T-helper 2 cell treated with Interferon-gamma antibody and Interleukin-4, amounts not matched to agents 5 μg/mL and 100 μg/mL, for 36 hours (primary cell): ENCODE measurements around the gene ENO2.
"Not testable (repeated sequence)": the region's sequence is repeated elsewhere in the genome, so short reads cannot be mapped to it uniquely, and the experiment has no call there.

Source experiments
- DNase-seq: peaks from one replicate; pipeline ENCODE4 v3.0.0; 2021; ENCODE audit warnings: low spot score
- H3K27ac Mint-ChIP-seq: one replicate; pipeline ENCODE4 v1.8.0; 2021; ENCODE audit warnings: mild to moderate bottlenecking, mixed read lengths
- H3K27me3 Mint-ChIP-seq: one replicate; pipeline ENCODE4 v1.8.0; 2021; ENCODE audit warnings: low read depth, mixed read lengths
- H3K36me3 Mint-ChIP-seq: one replicate; pipeline ENCODE4 v1.8.0; 2021; ENCODE audit warnings: low read depth, mixed read lengths
- H3K4me1 Mint-ChIP-seq: one replicate; pipeline ENCODE4 v1.8.0; 2021; ENCODE audit warnings: low read depth, mixed read lengths
- H3K4me3 Mint-ChIP-seq: one replicate; pipeline ENCODE4 v1.8.0; 2022; ENCODE audit warnings: mild to moderate bottlenecking, moderate library complexity, mixed read lengths
- H3K9me3 Mint-ChIP-seq: one replicate; pipeline ENCODE4 v1.8.0; 2021; ENCODE audit warnings: mixed read lengths

Gene ENO2

DNA sequence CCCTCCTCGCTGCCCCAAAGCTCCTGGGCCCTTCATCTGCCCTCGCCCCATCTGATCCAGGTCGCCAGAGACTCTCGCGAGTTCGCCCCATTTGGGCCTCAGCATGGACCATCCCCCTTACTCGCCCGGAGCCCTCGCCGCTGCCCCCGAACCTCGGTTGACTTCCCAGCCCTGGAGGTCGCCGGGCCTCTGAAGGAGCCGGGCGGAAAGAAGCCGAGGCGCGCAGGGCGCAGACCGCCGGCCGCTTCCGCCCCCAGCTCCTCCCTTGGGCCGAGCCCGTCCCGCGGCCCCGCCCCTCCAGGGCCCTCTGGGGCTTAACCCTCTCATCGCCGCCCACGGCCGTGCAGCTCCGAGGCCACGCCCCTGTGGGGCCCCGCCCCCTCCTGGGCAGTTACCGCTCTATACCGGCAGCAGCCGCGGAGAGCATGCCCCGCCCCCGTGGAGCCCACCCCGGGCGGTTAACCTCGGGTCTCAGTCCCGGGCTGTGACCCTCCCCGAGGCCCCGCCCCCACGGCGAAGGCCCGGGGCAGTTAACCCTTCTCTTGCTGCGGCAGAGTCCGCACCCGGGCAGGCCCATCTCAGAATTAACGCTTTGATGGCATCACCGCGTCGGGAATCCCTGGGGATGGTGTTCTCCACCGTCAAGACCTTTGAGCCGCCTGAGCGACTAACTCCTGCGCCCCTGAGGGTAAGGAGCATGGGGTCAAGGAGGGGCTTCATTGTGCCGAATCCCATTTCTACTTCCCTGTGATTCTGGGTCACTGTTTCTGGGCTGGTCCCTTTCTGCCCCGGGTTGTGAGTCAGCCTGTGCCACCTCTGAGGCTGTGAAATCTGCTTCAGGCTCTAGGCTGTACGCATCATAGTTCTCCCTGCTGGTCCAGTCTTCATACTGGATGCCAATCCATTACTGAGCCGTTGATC, 41.0 kb upstream of the ENO2 start, which contains the start of gene SPSB2:
SPSB2 (minus strand) TSS at position 210 of the 921 bp plus-strand sequence. CDS start 402 bp downstream, outside the sequence.
- peaks cover 50% of the 10 kb centered on the region for H3K36me3 Mint-ChIP-seq
- H3K27ac Mint-ChIP-seq: peak within 1 kb of the TSS; percentile 88
- no peaks in the 10 kb centered on the region for H3K27me3 Mint-ChIP-seq
- DNase-seq: peak; percentile 99
- peaks cover 45% of the 10 kb centered on the region for H3K4me1 Mint-ChIP-seq
- H3K9me3 Mint-ChIP-seq: no peaks in the 10 kb centered on the region
- H3K4me3 Mint-ChIP-seq: peak within 1 kb of the TSS; percentile 93

DNA sequence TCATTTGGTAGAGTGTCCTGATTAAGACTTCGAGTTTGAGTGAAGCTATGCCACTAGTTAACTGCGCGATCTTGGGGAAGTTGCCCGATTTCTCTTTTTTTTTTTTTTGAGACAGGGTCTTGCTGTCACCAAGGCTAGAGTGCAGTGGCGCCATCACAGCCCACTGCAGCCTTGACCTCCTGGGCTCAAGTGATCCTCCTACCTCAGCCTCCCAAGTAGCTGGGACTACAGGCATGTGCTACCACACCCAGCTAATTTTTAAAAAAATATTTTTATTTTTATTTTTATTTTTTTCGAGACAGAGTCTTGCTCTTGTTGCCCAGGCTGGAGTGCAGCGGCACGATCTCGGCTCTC, 40.4 kb upstream of the ENO2 start:
- peak overlapping the region; percentile 82 for H3K27ac Mint-ChIP-seq
- H3K27me3 Mint-ChIP-seq, DNase-seq, H3K9me3 Mint-ChIP-seq: not testable (repeated sequence)
- H3K4me1 Mint-ChIP-seq: peaks cover 39% of the 10 kb centered on the region
- peak overlapping the region; percentile 93 for H3K4me3 Mint-ChIP-seq
- peaks cover 46% of the 10 kb centered on the region for H3K36me3 Mint-ChIP-seq

- H3K9me3 Mint-ChIP-seq, H3K4me3 Mint-ChIP-seq, H3K27me3 Mint-ChIP-seq, DNase-seq, H3K27ac Mint-ChIP-seq, H3K4me1 Mint-ChIP-seq: not testable (repeated sequence)
- peaks cover 28% of the 10 kb centered on the region for H3K36me3 Mint-ChIP-seq
Measured at GRCh38 chr12:6879824-6880223, 34.6 kb upstream of the ENO2 start.

DNA sequence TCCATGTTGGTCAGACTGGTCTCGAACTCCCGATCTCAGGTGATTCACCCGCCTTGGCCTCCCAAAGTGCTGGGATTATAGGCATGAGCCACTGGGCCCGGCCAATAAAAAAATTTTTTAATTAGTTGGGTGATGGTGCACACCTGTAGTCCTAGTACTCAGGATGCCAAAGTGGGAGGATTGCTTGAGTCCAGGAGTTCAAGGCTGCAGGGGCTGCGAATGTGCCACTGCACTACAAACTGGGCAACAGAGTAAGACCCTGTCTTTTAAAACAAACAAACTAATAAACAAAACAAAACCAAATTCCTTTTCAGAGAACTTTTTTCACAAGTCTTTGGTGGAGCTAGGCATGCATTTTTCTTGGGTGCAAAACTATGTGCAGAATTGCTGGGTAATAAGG, 31.1 kb upstream of the ENO2 start:
- Mint-ChIP-seq H3K36me3 (peaks cover 18% of the 10 kb centered on the region), H3K4me3 (no peak overlapping the region), H3K27me3 (no peaks in the 10 kb centered on the region), H3K4me1 (no peaks in the 10 kb centered on the region), H3K9me3 (no peaks in the 10 kb centered on the region), H3K27ac (no peak overlapping the region)
- no peak for DNase-seq

DNA sequence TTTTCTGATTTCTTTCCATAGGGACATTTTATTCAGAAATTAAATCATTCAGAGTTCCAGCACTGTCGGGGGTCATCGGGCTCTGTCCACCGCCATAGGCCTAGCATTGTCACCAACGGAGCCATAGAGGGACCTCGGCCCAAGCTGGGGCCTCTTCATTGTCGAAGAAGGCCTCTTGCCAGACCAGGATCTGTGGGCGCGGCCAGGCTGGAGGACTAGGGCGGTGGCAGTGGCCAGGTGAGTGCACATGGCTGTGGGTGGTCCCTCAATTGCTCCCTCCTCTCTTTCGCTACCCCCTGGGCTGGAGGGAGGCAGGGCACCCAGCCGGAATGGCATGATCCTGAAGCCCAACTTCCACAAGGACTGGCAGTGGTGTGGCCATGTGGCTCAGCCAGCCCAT, 30.7 kb upstream of the ENO2 start:
- Mint-ChIP-seq H3K9me3 (no peaks in the 10 kb centered on the region), H3K27me3 (no peaks in the 10 kb centered on the region), H3K36me3 (peaks cover 18% of the 10 kb centered on the region), H3K4me1 (no peaks in the 10 kb centered on the region), H3K27ac (no peak overlapping the region), H3K4me3 (no peak overlapping the region)
- DNase-seq: no peak

DNA sequence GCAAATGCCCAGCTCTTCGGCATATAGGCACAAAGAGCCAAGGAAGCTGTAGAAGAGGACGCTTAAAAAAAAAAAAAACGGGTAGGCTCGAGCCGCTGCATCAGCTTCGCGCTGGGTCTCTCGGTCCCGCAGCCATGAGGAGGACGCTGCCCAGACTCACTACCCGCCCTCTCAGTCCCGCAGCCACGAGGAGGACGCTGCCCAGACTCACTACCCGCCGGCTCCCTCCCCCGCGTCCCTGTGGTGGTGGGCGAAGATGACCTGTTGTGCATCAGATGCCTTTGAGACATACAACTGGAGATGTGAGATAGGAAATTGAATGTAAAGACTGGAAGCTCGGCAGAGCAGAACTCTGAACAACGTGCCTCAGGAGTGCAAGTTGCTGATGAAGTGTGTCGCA, 29.8 kb upstream of the ENO2 start:
- peaks cover 15% of the 10 kb centered on the region for H3K36me3 Mint-ChIP-seq
- H3K27ac Mint-ChIP-seq: no peak overlapping the region
- H3K4me3 Mint-ChIP-seq: no peak overlapping the region
- no peaks in the 10 kb centered on the region for H3K9me3 Mint-ChIP-seq
- no peaks in the 10 kb centered on the region for H3K4me1 Mint-ChIP-seq
- no peaks in the 10 kb centered on the region for H3K27me3 Mint-ChIP-seq
- no peak for DNase-seq

- H3K27me3 Mint-ChIP-seq: not testable (repeated sequence)
Measured at GRCh38 chr12:6886206-6886999, 28.0 kb upstream of the ENO2 start.

DNA sequence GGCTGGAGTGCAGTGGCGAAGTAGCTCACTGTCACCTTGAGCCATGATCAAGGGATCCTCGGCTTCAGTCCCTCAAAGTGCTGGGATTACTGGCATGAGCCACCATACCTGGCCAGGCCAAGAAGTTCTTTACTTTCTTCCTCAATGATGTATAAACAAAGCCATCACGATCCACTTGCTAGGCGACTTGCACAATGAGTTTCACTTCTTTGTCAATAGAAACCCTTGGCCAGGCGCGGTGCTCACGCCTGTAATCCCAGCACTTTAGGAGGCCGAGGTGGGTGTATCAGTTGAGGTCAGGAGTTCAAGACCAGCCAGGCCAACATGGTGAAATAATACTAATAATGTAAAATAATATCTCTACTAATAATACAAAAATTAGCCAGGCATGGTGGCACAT, 26.9 kb upstream of the ENO2 start:
- H3K4me3 Mint-ChIP-seq: no peak overlapping the region
- H3K4me1 Mint-ChIP-seq: peaks cover 12% of the 10 kb centered on the region
- peaks cover 14% of the 10 kb centered on the region for H3K36me3 Mint-ChIP-seq
- no peaks in the 10 kb centered on the region for H3K27me3 Mint-ChIP-seq
- H3K9me3 Mint-ChIP-seq: no peaks in the 10 kb centered on the region
- no peak for DNase-seq
- H3K27ac Mint-ChIP-seq: no peak overlapping the region

More at GRCh38 chr12:6886206-6886999, 28.0 kb upstream of the ENO2 start:
- not testable (repeated sequence) for H3K9me3 Mint-ChIP-seq, H3K4me1 Mint-ChIP-seq, H3K27ac Mint-ChIP-seq, DNase-seq, H3K4me3 Mint-ChIP-seq
- peaks cover 17% of the 10 kb centered on the region for H3K36me3 Mint-ChIP-seq

- no peak for DNase-seq
- H3K36me3 Mint-ChIP-seq: peaks cover 11% of the 10 kb centered on the region
- H3K9me3 Mint-ChIP-seq: no peaks in the 10 kb centered on the region
- H3K27me3 Mint-ChIP-seq: no peaks in the 10 kb centered on the region
- H3K4me1 Mint-ChIP-seq: peaks cover 12% of the 10 kb centered on the region
- H3K4me3 Mint-ChIP-seq: no peak overlapping the region
- H3K27ac Mint-ChIP-seq: no peak overlapping the region
Measured at GRCh38 chr12:6888360-6888759, 26.0 kb upstream of the ENO2 start.

DNA sequence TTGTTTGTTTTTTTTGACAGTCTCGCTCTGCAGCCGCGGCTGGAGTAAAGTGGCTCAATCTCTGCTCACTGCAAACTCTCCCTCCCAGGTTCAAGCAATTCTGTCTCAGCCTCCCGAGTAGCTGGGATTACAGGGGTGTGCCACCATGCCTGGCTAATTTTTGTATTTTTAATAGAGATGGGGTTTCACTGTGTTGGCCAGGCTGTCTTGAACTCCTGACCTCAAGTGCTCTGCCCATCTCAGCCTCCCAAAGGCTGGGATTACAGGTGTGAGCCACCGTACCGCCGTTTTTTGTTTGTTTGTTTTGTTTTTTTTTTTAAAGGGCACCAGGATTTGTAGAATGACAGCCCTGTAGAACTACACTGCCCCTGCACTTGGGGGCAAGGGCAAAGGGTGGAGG, 25.6 kb upstream of the ENO2 start:
- H3K27me3 Mint-ChIP-seq, H3K27ac Mint-ChIP-seq: not testable (repeated sequence)
- peaks cover 12% of the 10 kb centered on the region for H3K4me1 Mint-ChIP-seq

GRCh38 chr12:6889775-6890573, 24.4 kb upstream of the ENO2 start:
- peak overlapping the region; percentile 84 for H3K4me3 Mint-ChIP-seq
- H3K27me3 Mint-ChIP-seq, DNase-seq, H3K36me3 Mint-ChIP-seq, H3K9me3 Mint-ChIP-seq: not testable (repeated sequence)
- peaks cover 12% of the 10 kb centered on the region for H3K4me1 Mint-ChIP-seq
- peak overlapping the region; percentile 92 for H3K27ac Mint-ChIP-seq

More for the DNA sequence above, 25.6 kb upstream of the ENO2 start:
- DNase-seq, H3K9me3 Mint-ChIP-seq, H3K4me3 Mint-ChIP-seq: not testable (repeated sequence)
- H3K36me3 Mint-ChIP-seq: peaks cover 10% of the 10 kb centered on the region

GRCh38 chr12:6890789-6891645, 23.4 kb upstream of the ENO2 start:
- H3K4me1 Mint-ChIP-seq: peaks cover 12% of the 10 kb centered on the region
- peak; percentile 99 for DNase-seq
- peak overlapping the region; percentile 84 for H3K4me3 Mint-ChIP-seq
- H3K27ac Mint-ChIP-seq: peak overlapping the region; percentile 92
- H3K27me3 Mint-ChIP-seq: no peaks in the 10 kb centered on the region
- no peaks in the 10 kb centered on the region for H3K9me3 Mint-ChIP-seq
- H3K36me3 Mint-ChIP-seq: peaks cover 2% of the 10 kb centered on the region

- Mint-ChIP-seq H3K27ac (peak overlapping the region; percentile 88), H3K4me1 (peaks cover 12% of the 10 kb centered on the region), H3K36me3 (peaks cover 2% of the 10 kb centered on the region), H3K4me3 (peak overlapping the region; percentile 84), H3K9me3 (no peaks in the 10 kb centered on the region), H3K27me3 (no peaks in the 10 kb centered on the region)
- DNase-seq: no peak
Measured at GRCh38 chr12:6891646-6892001, 22.8 kb upstream of the ENO2 start.
